WTC11 (cell line): Measurements from ENCODE around the gene CHST15.
"Not testable (repeated sequence)": the region's sequence is repeated elsewhere in the genome, so short reads cannot be mapped to it uniquely, and the experiment has no call there.

Experiments used
- AFF4 ChIP-seq: sonication (generic); formaldehyde crosslinking; IDR thresholded peaks from 2 replicates; pipeline ENCODE4 v1.8.1; 2023; ENCODE audit warnings: mild to moderate bottlenecking, missing genetic modification reagents, borderline replicate concordance
- ARID4B ChIP-seq: sonication (generic); formaldehyde crosslinking; IDR thresholded peaks from 2 replicates; pipeline ENCODE4 v1.8.0; 2023; ENCODE audit warnings: missing genetic modification reagents, mild to moderate bottlenecking, borderline replicate concordance
- ATF1 ChIP-seq: sonication (generic); formaldehyde crosslinking; IDR thresholded peaks from 2 replicates; pipeline ENCODE4 v1.8.1; 2023; ENCODE audit warnings: mild to moderate bottlenecking, moderate library complexity, missing genetic modification reagents
- ATF2 ChIP-seq: sonication (generic); formaldehyde crosslinking; IDR thresholded peaks from 2 replicates; pipeline ENCODE4 v1.8.1; 2022; ENCODE audit warnings: low read depth, missing genetic modification reagents, borderline replicate concordance
- CDX4 ChIP-seq: fragments of 250-450 bp; sonication (Bioruptor Pico); IDR thresholded peaks from 2 replicates; pipeline ENCODE4 v1.9.0; 2021; ENCODE audit warnings: moderate library complexity, mild to moderate bottlenecking, inconsistent platforms, borderline replicate concordance
- CTCF ChIP-seq: fragments of 200-600 bp; IDR thresholded peaks from 2 replicates; pipeline ENCODE4 v1.8.0; 2022; ENCODE audit warnings: antibody characterized with exemption
- ETV6 ChIP-seq: sonication (generic); formaldehyde crosslinking; IDR thresholded peaks from 2 replicates; pipeline ENCODE4 v1.8.1; 2022; ENCODE audit warnings: mild to moderate bottlenecking, missing genetic modification reagents
- MLX ChIP-seq: sonication (generic); formaldehyde crosslinking; IDR thresholded peaks from 2 replicates; pipeline ENCODE4 v1.8.1; 2023; ENCODE audit warnings: mild to moderate bottlenecking, missing genetic modification reagents, moderate library complexity
- MYBL2 ChIP-seq: sonication (generic); formaldehyde crosslinking; IDR thresholded peaks from 2 replicates; pipeline ENCODE4 v1.8.1; 2023; ENCODE audit warnings: mild to moderate bottlenecking, moderate library complexity, missing genetic modification reagents
- NR2C2 ChIP-seq: sonication (generic); formaldehyde crosslinking; IDR thresholded peaks from 2 replicates; pipeline ENCODE4 v1.8.0; 2022; ENCODE audit warnings: mild to moderate bottlenecking, missing genetic modification reagents
- RELA ChIP-seq: sonication (generic); formaldehyde crosslinking; IDR thresholded peaks from 2 replicates; pipeline ENCODE4 v1.8.1; 2022; ENCODE audit warnings: missing genetic modification reagents, mild to moderate bottlenecking, borderline replicate concordance
- ZBTB43 ChIP-seq: sonication (generic); formaldehyde crosslinking; IDR thresholded peaks from 2 replicates; pipeline ENCODE4 v1.8.1; 2023; ENCODE audit warnings: mild to moderate bottlenecking, missing genetic modification reagents
- ZNF317 ChIP-seq: sonication (generic); formaldehyde crosslinking; IDR thresholded peaks from 2 replicates; pipeline ENCODE4 v1.8.1; 2023; ENCODE audit warnings: low read depth, mild to moderate bottlenecking, moderate library complexity, missing genetic modification reagents, borderline replicate concordance

GRCh38 chr10:124093774-124094418 lies 498 bp upstream of the CHST15 start:
- TF ChIP-seq ARID4B; CTCF; CDX4 (CRISPR knock-in tag); ZBTB43 (CRISPR knock-in tag); AFF4 (CRISPR knock-in tag); ATF2 (CRISPR knock-in tag); ATF1 (CRISPR knock-in tag); ZNF317; NR2C2 (CRISPR knock-in tag); MYBL2 (CRISPR knock-in tag); RELA; MLX (CRISPR knock-in tag); ETV6 (CRISPR knock-in tag): not testable (repeated sequence)
